Sigmoid colon (tissue), 4 donors: ENCODE results near the gene SPTY2D1.

Experiments used
- EP300 ChIP-seq, 4 donors: sonication (generic); formaldehyde crosslinking; IDR thresholded peaks; one replicate each; pipeline ENCODE4 v1.6.1; 2017; ENCODE audit warnings: antibody characterized with exemption in 4 of 4
- POLR2A ChIP-seq, 2 donors: fragments of 450-650 bp; IDR thresholded peaks; one replicate each; pipeline ENCODE4 v1.6.1; 2016; ENCODE audit warnings: antibody characterized with exemption in 2 of 2, mild to moderate bottlenecking in 2 of 2, moderate library complexity in 2 of 2
- TF ChIP-seq, protein P1 (sequence below), 4 experiments: fragments of 450-650 bp in 3 of 4; fragments of 200-600 bp in 1 of 4; IDR thresholded peaks; one replicate each; pipeline ENCODE4 v1.5.1; 2016 to 2019; ENCODE audit warnings: antibody characterized with exemption in 4 of 4, mild to moderate bottlenecking in 3 of 4, moderate library complexity in 2 of 4

- no peak for TF ChIP-seq POLR2A (IDR thresholded peaks at IDR 0.05)
- TF ChIP-seq, protein P1, sequence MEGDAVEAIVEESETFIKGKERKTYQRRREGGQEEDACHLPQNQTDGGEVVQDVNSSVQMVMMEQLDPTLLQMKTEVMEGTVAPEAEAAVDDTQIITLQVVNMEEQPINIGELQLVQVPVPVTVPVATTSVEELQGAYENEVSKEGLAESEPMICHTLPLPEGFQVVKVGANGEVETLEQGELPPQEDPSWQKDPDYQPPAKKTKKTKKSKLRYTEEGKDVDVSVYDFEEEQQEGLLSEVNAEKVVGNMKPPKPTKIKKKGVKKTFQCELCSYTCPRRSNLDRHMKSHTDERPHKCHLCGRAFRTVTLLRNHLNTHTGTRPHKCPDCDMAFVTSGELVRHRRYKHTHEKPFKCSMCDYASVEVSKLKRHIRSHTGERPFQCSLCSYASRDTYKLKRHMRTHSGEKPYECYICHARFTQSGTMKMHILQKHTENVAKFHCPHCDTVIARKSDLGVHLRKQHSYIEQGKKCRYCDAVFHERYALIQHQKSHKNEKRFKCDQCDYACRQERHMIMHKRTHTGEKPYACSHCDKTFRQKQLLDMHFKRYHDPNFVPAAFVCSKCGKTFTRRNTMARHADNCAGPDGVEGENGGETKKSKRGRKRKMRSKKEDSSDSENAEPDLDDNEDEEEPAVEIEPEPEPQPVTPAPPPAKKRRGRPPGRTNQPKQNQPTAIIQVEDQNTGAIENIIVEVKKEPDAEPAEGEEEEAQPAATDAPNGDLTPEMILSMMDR (IDR thresholded peaks at IDR 0.05): no peak
- TF ChIP-seq EP300 (IDR thresholded peaks at IDR 0.05): no peak
Measured at GRCh38 chr11:18617688-18618341, 16.3 kb downstream of the SPTY2D1 start.
